HG03520 (cell line): ENCODE data around the gene DCAKD.
A peak's percentile ranks its signal among the peaks of the same experiment; 100 is the strongest.

Source experiments
- ATAC-seq: cut with Tn5 transposase; IDR thresholded peaks from one replicate; pipeline ENCODE4 v1.9.1; 2021; ENCODE audit warnings: mild to moderate bottlenecking, moderate library complexity; ENCODE audit not compliant: unreplicated experiment

DCAKD gene, protein sequence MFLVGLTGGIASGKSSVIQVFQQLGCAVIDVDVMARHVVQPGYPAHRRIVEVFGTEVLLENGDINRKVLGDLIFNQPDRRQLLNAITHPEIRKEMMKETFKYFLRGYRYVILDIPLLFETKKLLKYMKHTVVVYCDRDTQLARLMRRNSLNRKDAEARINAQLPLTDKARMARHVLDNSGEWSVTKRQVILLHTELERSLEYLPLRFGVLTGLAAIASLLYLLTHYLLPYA

DNA sequence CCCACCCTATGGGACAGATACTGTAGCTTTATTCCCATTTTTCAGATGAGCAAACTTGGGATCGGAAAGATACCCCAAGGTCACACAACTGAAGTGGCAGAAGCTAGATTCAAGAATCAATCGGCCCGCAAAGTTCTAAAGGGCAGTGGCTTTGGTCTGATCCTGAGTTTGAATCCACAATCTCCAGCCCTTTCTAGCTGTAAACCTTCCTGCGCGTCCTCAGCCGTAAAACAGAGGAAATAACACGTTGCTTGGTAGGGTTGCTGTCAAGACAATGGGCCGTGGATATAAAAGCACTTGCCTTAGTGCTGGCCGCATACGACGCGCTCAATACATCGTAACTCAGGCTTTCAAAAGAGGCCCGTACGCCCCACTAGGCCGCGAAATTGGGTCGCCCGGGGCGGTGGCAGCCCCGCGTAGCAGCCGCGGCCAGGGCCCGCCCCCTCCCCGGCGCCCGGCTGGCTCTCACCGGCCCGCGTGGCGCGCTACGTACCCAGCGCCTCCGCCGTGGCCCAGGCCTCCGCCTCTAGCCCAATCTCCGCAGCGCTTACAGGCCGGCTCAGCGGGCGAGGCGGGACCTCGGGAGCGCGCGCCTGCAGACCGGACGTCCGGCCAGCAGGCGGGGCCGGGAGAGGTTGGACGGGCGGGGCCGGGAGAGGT lies at the start of gene DCAKD:
DCAKD (minus strand) TSS at position 573 of the 660 bp plus-strand sequence. CDS start 16,747 bp downstream, outside the sequence.
- ATAC-seq = peak; percentile 95

DNA sequence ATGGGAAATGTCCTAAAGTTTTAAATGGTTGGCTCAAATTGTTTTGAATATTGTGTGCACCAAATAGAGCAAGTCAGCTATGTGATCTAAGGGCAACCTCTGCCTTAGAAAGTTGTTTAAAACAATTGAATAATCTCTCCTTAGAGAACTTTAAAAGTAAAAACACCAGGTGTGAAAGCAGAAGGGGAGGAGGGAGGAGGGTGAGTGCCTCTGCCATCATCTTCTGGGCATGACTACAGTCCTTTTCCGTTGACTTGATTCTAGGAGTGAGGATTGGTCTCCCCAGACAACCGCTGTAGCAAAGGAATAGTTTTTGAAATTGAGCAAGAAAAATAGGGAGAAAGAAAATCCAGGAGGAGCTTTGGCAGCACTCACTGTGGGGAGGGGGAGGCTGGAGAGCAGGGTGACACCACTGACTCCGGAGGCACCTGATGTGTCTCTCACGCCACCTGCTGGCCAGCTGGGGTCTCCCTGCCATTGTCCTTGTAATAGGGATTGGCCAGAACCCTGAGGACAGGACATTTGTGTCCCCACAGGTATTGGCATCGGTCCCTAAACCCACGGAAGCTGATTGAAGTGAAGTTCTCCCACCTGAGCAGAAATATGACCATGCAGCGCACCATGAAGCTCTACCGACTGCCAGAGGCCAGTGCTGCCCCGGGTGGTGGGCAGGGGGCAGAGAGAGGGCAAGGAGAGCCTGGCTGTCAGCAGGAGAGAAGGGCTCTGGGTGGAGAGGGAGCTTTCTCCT lies 47.6 kb upstream of the DCAKD start:
- ATAC-seq = no peak

DNA sequence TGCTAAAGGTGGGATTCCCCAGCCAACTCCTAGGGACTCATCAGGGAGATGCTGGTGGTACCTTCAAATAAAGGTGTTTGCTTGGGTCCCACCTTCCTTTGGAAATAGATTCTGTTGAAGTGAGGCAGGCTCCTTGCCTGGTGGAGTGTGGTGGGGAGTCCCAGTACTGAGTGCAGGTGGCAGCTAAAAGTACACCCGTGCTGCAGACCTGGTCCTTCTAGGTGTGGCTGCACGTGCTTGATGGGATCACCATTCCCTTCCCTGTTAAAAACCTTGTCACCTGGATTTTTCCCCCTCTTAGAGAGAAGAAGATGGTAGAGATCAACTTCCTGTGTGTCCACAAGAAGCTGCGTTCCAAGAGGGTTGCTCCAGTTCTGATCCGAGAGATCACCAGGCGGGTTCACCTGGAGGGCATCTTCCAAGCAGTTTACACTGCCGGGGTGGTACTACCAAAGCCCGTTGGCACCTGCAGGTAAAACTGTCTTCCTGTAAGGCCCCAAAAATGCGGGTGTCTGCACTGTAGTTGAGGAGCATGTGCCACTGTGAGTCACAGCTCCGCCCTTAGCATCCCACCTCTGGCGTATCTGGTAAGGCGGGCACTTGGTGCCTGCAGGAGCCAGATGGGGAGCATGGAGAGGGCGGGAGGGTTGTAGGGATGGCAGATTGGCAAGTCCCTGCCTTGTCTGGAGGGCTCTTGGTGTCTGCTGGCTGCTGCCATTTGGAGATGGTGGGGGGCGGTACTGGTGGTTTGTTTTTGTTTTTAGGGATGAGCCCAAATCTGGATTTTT lies 46.8 kb upstream of the DCAKD start:
- ATAC-seq = no peak

DNA sequence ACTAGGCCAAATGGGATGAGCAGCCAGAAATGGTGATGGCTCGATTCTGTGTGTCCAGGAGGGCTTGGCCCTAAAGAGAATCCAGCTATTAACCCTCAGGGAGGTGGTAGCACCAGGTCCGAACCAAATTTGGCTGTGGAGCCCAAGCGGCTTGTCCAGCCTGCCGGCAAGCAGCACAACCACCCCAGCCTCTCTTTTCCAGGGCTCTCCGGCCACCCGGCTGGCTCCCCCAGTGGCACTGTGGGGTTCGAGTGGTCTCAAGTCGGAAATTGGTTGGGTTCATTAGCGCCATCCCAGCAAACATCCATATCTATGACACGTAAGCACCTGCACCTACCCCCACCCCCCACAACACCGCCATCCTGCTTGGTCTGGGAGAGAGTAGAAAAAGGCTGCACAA lies 45.5 kb upstream of the DCAKD start:
- ATAC-seq = no peak

DNA sequence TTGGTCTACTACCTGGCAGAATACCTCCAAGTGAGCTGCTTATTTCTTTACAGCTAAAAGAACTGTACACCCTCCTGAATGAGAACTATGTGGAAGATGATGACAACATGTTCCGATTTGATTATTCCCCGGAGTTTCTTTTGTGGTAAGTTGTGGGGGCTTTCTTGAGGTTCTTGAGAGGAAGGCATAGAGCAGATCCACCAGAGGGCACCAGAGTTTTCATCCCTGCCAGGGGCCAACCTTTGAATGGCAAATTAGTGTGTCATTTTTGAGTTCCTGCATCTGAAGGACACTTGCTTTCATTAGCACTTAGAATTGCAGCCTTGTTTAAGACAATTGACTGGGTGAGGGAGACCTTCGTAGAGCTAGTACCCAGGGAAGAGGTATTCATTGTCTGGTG lies 44.7 kb upstream of the DCAKD start:
- no peak for ATAC-seq

DNA sequence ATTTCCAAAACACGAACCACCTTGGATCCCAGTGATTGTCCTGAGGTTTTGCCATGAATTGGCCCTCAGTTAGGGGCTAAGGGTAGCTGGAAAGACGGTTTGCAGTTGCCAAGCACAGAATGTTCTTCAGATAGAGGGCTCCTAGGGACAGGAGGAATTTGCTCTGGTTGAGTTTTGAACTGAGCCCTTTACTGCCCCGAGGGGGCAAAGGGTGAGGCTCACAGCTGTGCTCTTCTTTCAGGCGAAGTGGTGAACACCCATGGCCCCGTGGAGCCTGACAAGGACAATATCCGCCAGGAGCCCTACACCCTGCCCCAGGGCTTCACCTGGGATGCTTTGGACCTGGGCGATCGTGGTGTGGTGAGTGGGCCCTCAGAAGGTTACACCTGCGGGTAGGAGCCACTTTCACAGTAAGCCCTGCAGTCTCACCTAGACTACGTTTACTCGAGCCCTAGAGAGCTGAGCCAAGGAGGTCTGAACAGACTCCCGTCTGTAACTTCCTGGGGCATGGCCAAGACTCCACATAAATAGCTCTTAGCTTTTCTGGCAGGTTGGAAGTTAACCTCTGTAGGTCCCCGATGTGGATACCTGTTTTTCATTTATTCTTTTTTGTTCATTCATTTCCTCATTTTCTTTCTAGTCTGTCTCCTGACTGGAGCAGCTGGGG lies 42.1 kb upstream of the DCAKD start:
- no peak for ATAC-seq

DNA sequence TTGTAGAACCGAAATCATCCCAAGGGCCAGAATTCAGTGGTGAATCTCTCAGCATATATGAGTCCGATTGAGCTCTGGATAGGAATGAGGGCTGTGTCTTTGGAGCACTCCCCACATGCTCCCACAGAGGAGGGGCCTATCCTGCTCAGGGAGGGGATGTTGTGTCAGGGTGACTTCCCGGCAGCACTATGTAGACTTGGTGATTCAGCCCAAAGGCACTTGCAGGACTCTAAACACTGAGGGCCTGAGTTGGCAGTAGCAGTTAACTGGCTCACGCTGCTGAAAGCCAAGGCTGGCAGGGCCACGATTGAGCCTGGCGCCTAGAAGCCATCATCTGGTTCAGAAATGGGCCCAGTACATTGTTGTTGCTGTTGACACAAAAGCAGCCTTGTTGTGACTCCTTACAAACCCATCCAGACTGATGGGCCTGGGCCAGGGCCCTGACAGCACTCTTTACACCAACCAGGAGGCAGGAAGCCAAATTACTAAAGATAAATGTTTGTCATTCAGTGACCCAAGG lies 41.5 kb upstream of the DCAKD start:
- no peak for ATAC-seq

DNA sequence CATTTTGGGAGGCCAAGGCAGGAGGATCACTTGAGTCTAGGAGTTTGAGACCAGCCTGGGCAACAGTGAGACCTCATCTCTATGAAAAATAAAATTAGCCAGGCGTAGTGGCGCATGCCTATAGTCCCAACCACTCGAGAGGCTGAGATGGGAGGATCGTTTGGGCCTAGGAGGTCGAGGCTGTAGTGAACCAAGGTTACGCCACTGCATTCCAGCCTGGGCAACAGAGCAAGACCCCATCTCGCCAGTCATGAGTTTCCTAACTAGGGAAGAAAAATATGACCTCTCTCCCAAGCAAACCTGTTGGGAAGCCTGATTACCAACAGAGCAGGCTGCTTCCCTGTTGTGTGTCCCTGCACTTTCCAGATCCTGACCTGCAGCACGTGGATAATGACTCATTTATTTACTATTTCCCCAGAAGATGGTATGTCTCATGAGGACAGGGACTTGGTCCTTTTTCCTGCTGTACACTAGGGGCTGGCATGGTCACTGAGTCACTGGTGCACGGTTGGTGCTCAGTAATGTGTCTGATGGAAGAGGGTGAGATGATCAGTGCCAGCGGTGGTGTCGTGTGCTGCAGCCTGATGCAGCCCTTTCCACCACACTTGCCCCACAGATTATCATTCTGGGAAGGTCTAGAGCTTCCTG lies 40.5 kb upstream of the DCAKD start:
- no peak for ATAC-seq

DNA sequence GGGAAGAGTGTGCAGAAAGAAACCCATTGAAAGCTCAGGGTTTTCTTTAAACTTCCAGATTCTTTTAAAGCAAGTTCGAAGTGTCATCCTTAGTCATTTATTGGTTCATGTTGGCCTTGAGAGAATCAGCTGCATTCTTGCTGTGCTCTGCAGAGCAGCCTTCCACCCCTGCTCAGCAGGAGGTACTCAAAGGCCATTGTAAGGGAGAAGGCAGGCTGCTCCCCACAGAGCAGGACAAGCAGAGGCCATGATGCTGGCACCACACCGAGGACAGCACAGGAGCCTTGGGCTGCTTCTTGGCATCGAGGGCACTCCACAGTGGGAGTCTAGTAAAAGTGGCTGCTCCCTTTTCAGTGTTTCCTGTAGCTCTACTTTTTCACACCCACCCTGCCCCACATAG lies 39.3 kb upstream of the DCAKD start:
- no peak for ATAC-seq

DNA sequence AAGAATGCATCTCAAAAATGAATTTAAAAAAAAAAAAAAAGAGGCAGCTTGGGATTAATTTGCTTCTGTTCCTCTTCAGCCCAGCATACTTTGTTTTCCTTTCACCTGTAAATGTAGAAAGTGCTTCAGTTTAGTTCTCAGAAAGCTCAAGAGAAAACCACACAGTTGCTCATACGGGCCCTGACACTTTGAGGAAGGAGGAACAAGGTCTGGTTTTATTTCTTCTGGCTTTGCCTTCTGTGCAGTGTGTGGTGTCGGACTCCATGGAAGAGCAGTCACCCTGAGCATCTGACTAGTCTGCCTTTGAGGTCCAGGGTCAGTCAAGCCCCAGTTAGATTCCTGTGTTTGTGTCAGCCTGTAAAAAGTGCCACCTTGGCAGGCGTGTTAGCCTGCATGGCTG lies 37.3 kb upstream of the DCAKD start:
- ATAC-seq = no peak

DNA sequence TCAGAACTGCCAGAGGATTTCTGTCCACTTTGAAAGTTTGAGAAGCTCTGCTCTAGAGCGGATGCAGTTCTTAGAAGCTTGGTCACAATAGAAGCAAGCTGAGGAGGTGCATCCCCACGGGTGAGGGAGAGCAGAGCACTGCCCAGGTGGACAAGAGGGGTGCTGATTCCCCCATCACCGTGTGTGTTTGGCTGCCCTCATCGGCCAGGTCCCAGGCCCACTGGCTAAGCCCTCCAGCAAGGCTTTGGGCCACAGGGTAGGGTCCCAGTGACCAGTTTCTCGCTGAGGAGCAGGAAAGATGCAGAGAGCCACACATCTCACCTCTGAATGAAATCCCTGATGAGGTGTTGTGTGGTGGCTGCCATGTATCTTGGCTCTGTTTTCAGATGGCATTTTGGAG lies 36.5 kb upstream of the DCAKD start:
- ATAC-seq = no peak

DNA sequence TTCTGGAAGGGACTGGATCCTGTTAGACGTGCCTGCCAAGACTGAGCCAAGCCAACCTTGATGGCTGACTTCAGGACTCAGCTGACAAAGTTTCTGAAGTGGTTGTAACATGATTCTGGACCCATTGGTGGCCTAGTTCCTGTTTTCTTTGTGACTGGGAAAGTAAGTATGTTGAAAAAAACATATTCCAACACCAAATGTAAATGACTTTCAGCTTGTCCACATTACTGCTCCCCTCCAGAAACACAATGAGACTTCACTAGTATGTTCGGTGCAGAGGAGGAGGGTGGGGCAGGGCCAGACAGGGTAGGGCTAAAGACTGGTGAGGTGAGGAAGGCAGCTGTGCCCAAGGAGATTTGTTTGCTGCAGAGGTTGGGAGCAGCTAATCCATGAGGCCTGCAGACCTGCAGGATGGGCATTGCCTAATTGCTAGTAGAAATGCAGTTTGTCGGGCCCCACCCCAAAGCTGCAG lies 36.1 kb upstream of the DCAKD start:
- no peak for ATAC-seq

DNA sequence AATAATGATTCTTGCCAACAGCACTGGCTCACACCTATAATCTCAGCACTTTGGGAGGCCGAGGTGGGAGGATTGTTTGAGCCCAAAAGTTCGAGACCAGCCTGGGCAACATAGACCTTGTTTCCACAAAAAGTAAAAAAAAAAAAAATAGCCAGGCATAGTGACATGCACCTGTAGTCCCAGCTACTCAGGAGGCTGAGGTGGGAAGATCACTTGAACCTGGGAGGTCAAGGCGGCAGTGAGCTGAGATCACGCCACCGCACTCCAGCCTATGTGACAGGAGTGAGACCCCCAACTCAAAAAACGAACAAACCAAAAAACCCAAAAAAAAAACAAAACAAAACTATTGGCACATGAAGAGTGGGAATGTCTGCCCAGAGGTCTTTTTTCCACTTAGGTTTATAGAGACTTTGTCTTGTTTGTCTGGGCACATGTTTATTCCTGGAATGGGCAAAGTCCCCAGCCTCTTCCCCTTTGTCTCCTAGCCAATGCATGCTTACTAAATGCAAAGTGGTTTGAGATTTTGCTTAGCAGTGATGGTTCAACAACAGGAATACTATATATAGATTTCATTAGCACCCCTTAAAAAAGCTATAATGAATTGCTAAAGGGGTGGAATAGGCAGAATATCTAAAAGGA lies 35.6 kb upstream of the DCAKD start:
- no peak for ATAC-seq

DNA sequence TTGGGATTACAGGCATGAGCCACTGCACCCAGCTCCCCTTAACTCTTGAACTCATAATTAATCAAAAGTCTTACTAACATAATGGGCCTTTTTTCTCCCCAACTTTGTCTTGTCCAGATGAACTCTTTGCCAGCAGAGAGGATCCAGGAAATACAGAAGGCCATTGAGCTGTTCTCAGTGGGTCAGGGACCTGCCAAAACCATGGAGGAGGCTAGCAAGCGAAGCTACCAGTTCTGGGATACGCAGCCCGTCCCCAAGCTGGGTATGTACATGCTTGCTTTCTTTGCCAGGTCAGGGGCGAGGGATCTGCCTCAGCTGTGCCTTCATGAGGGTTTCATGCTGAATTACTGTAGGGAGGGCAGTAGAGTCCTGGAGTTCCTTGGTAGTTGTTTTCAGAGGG lies 35.0 kb upstream of the DCAKD start:
- ATAC-seq = no peak

DNA sequence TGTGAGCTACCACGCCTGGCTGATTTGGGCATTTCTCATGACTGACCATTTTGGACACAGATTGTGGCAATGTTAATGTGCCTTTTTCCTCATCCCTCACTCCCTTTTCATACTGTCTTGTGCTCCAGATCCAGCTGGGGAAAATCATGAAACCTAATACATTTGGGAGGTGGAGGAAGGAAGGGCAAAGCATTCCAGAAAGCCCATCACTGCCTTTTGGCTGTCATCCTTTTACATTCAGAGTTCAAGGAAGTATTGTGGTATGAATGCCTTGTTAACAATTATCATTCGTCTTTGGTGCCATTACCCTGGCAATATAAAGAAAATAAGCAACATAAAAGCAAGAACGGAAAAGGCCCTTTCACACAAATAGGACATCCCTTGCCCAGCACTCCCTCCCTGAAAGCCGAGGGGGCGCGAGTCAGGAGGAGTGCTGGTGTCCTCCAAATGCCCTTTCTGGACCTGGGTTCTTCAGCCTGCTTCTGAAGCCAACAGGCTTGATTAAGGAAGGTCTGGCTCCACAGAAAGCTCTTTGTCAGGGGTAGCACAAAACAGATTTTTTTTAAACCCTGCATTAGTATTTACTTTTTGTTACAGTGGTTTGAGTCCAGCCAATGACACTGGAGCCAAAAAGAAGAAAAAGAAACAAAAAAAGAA lies 29.7 kb upstream of the DCAKD start:
- no peak for ATAC-seq

DNA sequence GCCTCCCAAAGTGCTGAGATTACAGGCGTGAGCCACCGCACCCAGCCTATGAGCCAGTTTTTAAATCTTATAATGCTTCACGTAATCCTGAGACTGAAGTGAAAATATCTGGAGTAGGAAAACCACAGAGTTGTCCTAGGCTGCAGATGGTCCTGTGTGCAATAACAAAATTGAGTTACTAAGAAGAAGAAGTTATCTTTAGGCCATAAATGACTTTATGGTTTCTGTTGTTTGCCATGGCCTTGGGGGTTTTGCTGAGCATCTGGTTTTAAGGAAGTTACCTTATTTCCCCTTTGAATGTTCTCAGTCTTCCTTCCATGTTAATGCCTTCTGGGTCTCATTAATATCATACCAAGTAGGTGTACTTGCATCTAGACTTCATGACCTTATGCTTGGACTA lies 26.2 kb upstream of the DCAKD start:
- ATAC-seq = no peak

DNA sequence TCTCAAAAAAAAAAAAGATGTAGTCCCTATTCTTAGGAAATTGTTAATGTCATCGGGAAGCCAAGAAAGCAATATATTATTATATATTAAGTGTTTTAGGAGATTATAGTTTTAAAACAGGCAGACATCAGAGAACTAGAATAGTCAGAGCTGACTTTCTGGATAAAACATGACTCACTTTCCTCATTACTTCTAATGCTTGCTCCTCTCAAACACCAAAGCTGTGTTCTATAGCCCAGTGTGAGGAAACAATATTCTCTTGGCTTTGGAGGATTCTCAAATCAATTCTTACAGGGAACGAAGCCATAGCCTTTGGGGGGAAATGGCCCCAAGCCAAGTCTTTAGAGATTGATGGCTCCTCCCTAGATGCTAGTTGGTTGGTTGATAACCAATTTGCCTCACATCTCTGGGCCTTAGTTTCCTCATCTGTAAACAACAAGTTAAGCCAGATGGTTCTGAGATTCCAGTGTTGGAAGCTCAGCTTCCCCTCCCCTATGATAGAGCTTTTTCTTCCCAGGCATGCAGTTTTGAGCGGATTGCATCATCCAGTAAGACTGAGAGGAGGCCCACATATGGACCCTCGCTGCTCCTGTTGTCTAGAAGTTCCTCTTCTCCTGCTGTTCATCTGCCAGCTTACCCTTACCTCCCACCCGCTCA lies 22.1 kb upstream of the DCAKD start:
- ATAC-seq = no peak

DNA sequence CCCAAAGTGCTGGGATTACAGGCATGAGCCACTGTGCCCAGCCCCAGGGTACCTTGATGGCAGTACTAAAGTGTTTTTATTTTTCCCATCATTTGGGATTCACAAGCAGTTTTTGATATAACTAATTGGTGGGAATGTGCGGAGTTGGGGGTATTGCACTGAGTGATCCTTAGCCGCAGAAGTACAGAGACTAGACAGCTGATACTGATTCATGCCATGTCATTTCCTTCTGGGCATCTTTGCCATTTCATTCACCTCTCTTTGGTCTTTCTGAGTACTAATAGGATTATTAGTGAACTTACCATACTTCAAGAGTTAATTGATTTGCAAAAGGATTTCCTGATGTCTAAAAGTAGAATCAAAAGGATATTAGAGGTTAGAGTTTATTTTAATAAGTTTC lies 19.4 kb upstream of the DCAKD start:
- no peak for ATAC-seq
